CD4-positive, alpha-beta memory T cell (primary cell): ENCODE results near the gene PSMC6. TPM values are rescaled to one million over a fixed set of nuclear protein-coding genes. Genes with fewer than 3 reads are reported as not detected.

Experiments used
- CTCF ChIA-PET: fragments of 350-600 bp; sonication (Branson Sonifier 250); formaldehyde crosslinking; loops from one replicate; lab custom pipeline; 2021; ENCODE audit warnings: inconsistent platforms; ENCODE audit not compliant: partially characterized antibody; lab: Charles Lee
- POLR2A ChIA-PET: fragments of 350-600 bp; sonication (Branson Sonifier 250); formaldehyde crosslinking; loops from one replicate; lab custom pipeline; 2021; ENCODE audit not compliant: partially characterized antibody; lab: Charles Lee
- DNase-seq, 5 donors: peaks; one replicate each; pipeline versions ENCODE4 v3.0.0 to v3.0.0-alpha.2; 2020 to 2022; ENCODE audit warnings: mixed read lengths in 1 of 5
- H3K27ac ChIP-seq: one replicate; pipeline ENCODE4 v1.7.0; 2013; ENCODE audit warnings: low read depth, low read length
- H3K27me3 ChIP-seq: 2 replicates; pipeline ENCODE4 v1.7.0; 2013; ENCODE audit warnings: mild to moderate bottlenecking, low read length, moderate library complexity; ENCODE audit not compliant: insufficient read depth
- H3K36me3 ChIP-seq: 2 replicates; pipeline ENCODE4 v1.7.0; 2013; ENCODE audit warnings: mild to moderate bottlenecking, low read length, moderate library complexity; ENCODE audit not compliant: insufficient read depth
- H3K4me1 ChIP-seq: 2 replicates; pipeline ENCODE4 v1.7.0; 2013; ENCODE audit warnings: mild to moderate bottlenecking, low read length, moderate library complexity; ENCODE audit not compliant: insufficient read depth
- H3K4me3 ChIP-seq, 2 donors: one replicate each; pipeline ENCODE4 v1.7.0; 2013; ENCODE audit warnings: low read length in 2 of 2, mild to moderate bottlenecking in 1 of 2
- H3K9me3 ChIP-seq, 2 donors: one replicate each; pipeline ENCODE4 v1.7.0; 2013; ENCODE audit warnings: low read length in 2 of 2, control low read depth in 1 of 2; ENCODE audit not compliant: control insufficient read depth in 1 of 2
- H3K27ac Mint-ChIP-seq, 7 donors: one replicate each; pipeline ENCODE4 v1.8.0; 2020 to 2021; ENCODE audit warnings: mixed read lengths in 7 of 7, mild to moderate bottlenecking in 6 of 7, inconsistent platforms in 3 of 7, moderate library complexity in 3 of 7
- H3K27me3 Mint-ChIP-seq, 2 donors: one replicate each; pipeline ENCODE4 v1.8.0; 2020 to 2021; ENCODE audit warnings: mixed read lengths in 2 of 2
- H3K36me3 Mint-ChIP-seq, 2 donors: one replicate each; pipeline ENCODE4 v1.8.0; 2020 to 2021; ENCODE audit warnings: mixed read lengths in 2 of 2, inconsistent platforms in 1 of 2, mild to moderate bottlenecking in 1 of 2
- H3K4me1 Mint-ChIP-seq, 4 donors: one replicate each; pipeline ENCODE4 v1.8.0; 2020 to 2021; ENCODE audit warnings: mixed read lengths in 4 of 4, mild to moderate bottlenecking in 1 of 4
- H3K4me3 Mint-ChIP-seq, 8 donors: one replicate each; pipeline ENCODE4 v1.8.0; 2020 to 2021; ENCODE audit warnings: mixed read lengths in 8 of 8, mild to moderate bottlenecking in 7 of 8, moderate library complexity in 6 of 8, inconsistent platforms in 3 of 8
- H3K9me3 Mint-ChIP-seq, 8 donors: one replicate each; pipeline ENCODE4 v1.8.0; 2020 to 2021; ENCODE audit warnings: mixed read lengths in 8 of 8, mild to moderate bottlenecking in 5 of 8, inconsistent platforms in 3 of 8, moderate library complexity in 1 of 8
- intact Hi-C: fragments of 100-400 bp; cut with micrococcal nuclease; formaldehyde crosslinking; loops from one replicate; pipeline ENCODE4 v1.15.1; 2023
- polyA plus RNA-seq, 2 donors: library from polyadenylated mRNA; unstranded; fragments of 300-500 nt; fragmentation: Illumina TruSeq; gene quantifications; one replicate each; pipeline ENCODE4 v1.2.3, GENCODE V29; 2021
- total RNA-seq, 2 experiments: library from RNA; stranded (reverse); gene quantifications; one replicate each; pipeline ENCODE4 v1.2.3, GENCODE V29; 2021

PSMC6 gene
- total and polyA plus RNA-seq, 4 experiments from 2014 or later, result 47.5 to 86.0 (median 77.2) TPM

- DNase-seq, result peak in 1 of 5 donors; percentile 16
- intact Hi-C loops, result no loop called here
- H3K4me3 ChIP-seq, result no peak overlapping the region
- H3K4me1 ChIP-seq, result peaks cover 95% of the 10 kb centered on the region
- no peaks in the 10 kb centered on the region for H3K27me3 ChIP-seq
- H3K36me3 Mint-ChIP-seq, result peaks cover 32 to 36% of the 10 kb centered on the region in 2 donors
- no peaks in the 10 kb centered on the region for H3K36me3 ChIP-seq
- peak overlapping the region in 5 of 8 donors; percentile 38 to 75 (median 57) for H3K4me3 Mint-ChIP-seq
- H3K27ac ChIP-seq, result no peak overlapping the region
- POLR2A ChIA-PET, result interaction anchor here (1.0 to 1.3 kb wide), 3 partner anchors 8 to 52 kb away, joined by 3 to 4 read pairs (median 3); partner anchors contain the start of gene STYX
- no peaks in the 10 kb centered on the region for H3K9me3 Mint-ChIP-seq
- H3K4me1 Mint-ChIP-seq, result peaks cover 52 to 84% (median 72%) of the 10 kb centered on the region in 4 donors
- H3K27me3 Mint-ChIP-seq, result no peaks in the 10 kb centered on the region
- H3K27ac Mint-ChIP-seq, result peak overlapping the region in 5 of 7 donors; percentile 21 to 79 (median 50)
- H3K9me3 ChIP-seq, result no peaks in the 10 kb centered on the region
- CTCF ChIA-PET, result interaction anchor here (1.0 kb wide), 2 partner anchors 10 to 17 kb away, joined by 3 read pairs; no protein-coding TSS in a partner anchor
Measured at GRCh38 chr14:52738409-52738808, 31.4 kb downstream of the PSMC6 start.

- Mint-ChIP-seq H3K27me3 (no peaks in the 10 kb centered on the region), H3K4me3 (peak overlapping the region in 7 of 8 donors; percentile 3 to 88 (median 82)), H3K36me3 (peaks cover 21 to 29% of the 10 kb centered on the region in 2 donors), H3K4me1 (peaks cover 51 to 84% (median 68%) of the 10 kb centered on the region in 4 donors), H3K27ac (peak overlapping the region; percentile 50 to 97 (median 88)), H3K9me3 (no peaks in the 10 kb centered on the region)
- CTCF ChIA-PET, result interaction anchor here (1.6 to 2.5 kb wide), 3 partner anchors 9 to 46 kb away, joined by 4 to 16 read pairs (median 4); partner anchors contain the start of gene STYX
- Histone ChIP-seq H3K27me3 (no peaks in the 10 kb centered on the region), H3K4me1 (peaks cover 96% of the 10 kb centered on the region), H3K9me3 (no peaks in the 10 kb centered on the region), H3K36me3 (peaks cover 5% of the 10 kb centered on the region), H3K4me3 (no peak overlapping the region), H3K27ac (no peak overlapping the region)
- intact Hi-C loops, result loop anchor here (1.0 kb wide), 1 partner anchor 33 kb away; the partner anchor contains the start of gene PSMC6
- no peak for DNase-seq
- POLR2A ChIA-PET, result interaction anchor here (1.3 to 4.7 kb wide), 9 partner anchors 9 to 189 kb away, joined by 6 to 108 read pairs (median 20); partner anchors contain the start of genes ERO1A, GNPNAT1, GPR137C and PSMC6
Measured at GRCh38 chr14:52740751-52741150, 33.8 kb downstream of the PSMC6 start.

GRCh38 chr14:52741865-52742264, 34.9 kb downstream of the PSMC6 start:
- peak overlapping the region; percentile 90 to 97 (median 94) for H3K27ac Mint-ChIP-seq
- CTCF ChIA-PET, result interaction anchor here (0.9 to 2.5 kb wide), 9 partner anchors 8 to 51 kb away, joined by 3 to 16 read pairs (median 4); partner anchors contain the start of gene STYX

GRCh38 chr14:52748647-52749292, 41.8 kb downstream of the PSMC6 start:
- Histone ChIP-seq H3K27me3 (no peaks in the 10 kb centered on the region), H3K36me3 (peaks cover 37% of the 10 kb centered on the region), H3K27ac (no peak overlapping the region), H3K4me3 (no peak overlapping the region), H3K9me3 (no peaks in the 10 kb centered on the region), H3K4me1 (peaks cover 33% of the 10 kb centered on the region)
- no peaks in the 10 kb centered on the region for H3K9me3 Mint-ChIP-seq
- ChIA-PET CTCF (no interaction called here), POLR2A (no interaction called here)
- intact Hi-C loops, result no loop called here
- DNase-seq, result no peak
- H3K36me3 Mint-ChIP-seq, result peaks cover 34 to 51% of the 10 kb centered on the region in 2 donors
- H3K27ac Mint-ChIP-seq, result peak overlapping the region in 5 of 7 donors; percentile 10 to 55 (median 42)
- H3K4me3 Mint-ChIP-seq, result no peak overlapping the region
- peaks cover 12 to 37% (median 26%) of the 10 kb centered on the region in 4 donors for H3K4me1 Mint-ChIP-seq
- no peaks in the 10 kb centered on the region for H3K27me3 Mint-ChIP-seq

More at GRCh38 chr14:52741865-52742264, 34.9 kb downstream of the PSMC6 start:
- DNase-seq, result peak; percentile 34 to 47 (median 39)
- peaks cover 95% of the 10 kb centered on the region for H3K4me1 ChIP-seq
- Mint-ChIP-seq H3K4me1 (peaks cover 45 to 82% (median 65%) of the 10 kb centered on the region in 4 donors), H3K27me3 (no peaks in the 10 kb centered on the region), H3K36me3 (peaks cover 28 to 32% of the 10 kb centered on the region in 2 donors), H3K4me3 (peak overlapping the region; percentile 72 to 94 (median 83)), H3K9me3 (no peaks in the 10 kb centered on the region)
- intact Hi-C loops, result loop anchor here (1.0 to 2.0 kb wide), 3 partner anchors 12 to 47 kb away; partner anchors contain the start of genes ERO1A, PSMC6 and STYX
- H3K4me3 ChIP-seq, result peak overlapping the region; percentile 2 to 24
- no peaks in the 10 kb centered on the region for H3K27me3 ChIP-seq
- H3K9me3 ChIP-seq, result no peaks in the 10 kb centered on the region
- peak overlapping the region; percentile 82 for H3K27ac ChIP-seq
- H3K36me3 ChIP-seq, result peaks cover 11% of the 10 kb centered on the region
- POLR2A ChIA-PET, result interaction anchor here (0.6 to 4.7 kb wide), 26 partner anchors 8 to 895 kb away, joined by 3 to 108 read pairs (median 6); partner anchors contain the start of genes DDHD1, ERO1A, GNPNAT1 and GPR137C

- intact Hi-C loops, result loop anchor here (5.0 kb wide), 1 partner anchor 63 kb away; no protein-coding TSS in a partner anchor
- Mint-ChIP-seq H3K4me3 (no peak overlapping the region), H3K4me1 (peaks cover 0 to 3% (median 2%) of the 10 kb centered on the region in 4 donors), H3K27me3 (no peaks in the 10 kb centered on the region), H3K9me3 (no peaks in the 10 kb centered on the region), H3K36me3 (peaks cover 21 to 27% of the 10 kb centered on the region in 2 donors), H3K27ac (no peak overlapping the region)
- CTCF ChIA-PET, result interaction anchor here (0.9 to 1.3 kb wide), 2 partner anchors 18 to 38 kb away, joined by 3 read pairs; no protein-coding TSS in a partner anchor
- H3K36me3 ChIP-seq, result peaks cover 9% of the 10 kb centered on the region
- POLR2A ChIA-PET, result interaction anchor here (0.6 to 1.2 kb wide), 5 partner anchors 12 to 206 kb away, joined by 3 to 4 read pairs (median 3); no protein-coding TSS in a partner anchor
- H3K4me3 ChIP-seq, result no peak overlapping the region
- no peaks in the 10 kb centered on the region for H3K27me3 ChIP-seq
- no peaks in the 10 kb centered on the region for H3K9me3 ChIP-seq
- no peak overlapping the region for H3K27ac ChIP-seq
- no peaks in the 10 kb centered on the region for H3K4me1 ChIP-seq
- no peak for DNase-seq
Measured at GRCh38 chr14:52755607-52756316, 48.8 kb downstream of the PSMC6 start.

- peak overlapping the region in 2 of 7 donors; percentile 10 to 56 for H3K27ac Mint-ChIP-seq
Measured at GRCh38 chr14:52759145-52759544, 52.1 kb downstream of the PSMC6 start.

More at GRCh38 chr14:52759145-52759544, 52.1 kb downstream of the PSMC6 start:
- Mint-ChIP-seq H3K9me3 (no peaks in the 10 kb centered on the region), H3K4me1 (peaks cover 10 to 16% (median 13%) of the 10 kb centered on the region in 4 donors), H3K27me3 (no peaks in the 10 kb centered on the region), H3K36me3 (peaks cover 28 to 33% of the 10 kb centered on the region in 2 donors), H3K4me3 (no peak overlapping the region)
- peaks cover 9% of the 10 kb centered on the region for H3K36me3 ChIP-seq
- no peak overlapping the region for H3K4me3 ChIP-seq
- peaks cover 8% of the 10 kb centered on the region for H3K4me1 ChIP-seq
- H3K27me3 ChIP-seq, result no peaks in the 10 kb centered on the region
- ChIA-PET CTCF (interaction anchor here (1.1 kb wide), 1 partner anchor 28 kb away, joined by 3 read pairs; no protein-coding TSS in a partner anchor), POLR2A (interaction anchor here (1.1 to 2.0 kb wide), 3 partner anchors 15 to 63 kb away, joined by 3 to 6 read pairs (median 4); no protein-coding TSS in a partner anchor)
- H3K9me3 ChIP-seq, result no peaks in the 10 kb centered on the region
- no peak for DNase-seq
- no peak overlapping the region for H3K27ac ChIP-seq
- intact Hi-C loops, result loop anchor here (5.0 kb wide), 1 partner anchor 67 kb away; no protein-coding TSS in a partner anchor
